Measurements from ENCODE around the gene TCF15.

Gene TCF15, protein sequence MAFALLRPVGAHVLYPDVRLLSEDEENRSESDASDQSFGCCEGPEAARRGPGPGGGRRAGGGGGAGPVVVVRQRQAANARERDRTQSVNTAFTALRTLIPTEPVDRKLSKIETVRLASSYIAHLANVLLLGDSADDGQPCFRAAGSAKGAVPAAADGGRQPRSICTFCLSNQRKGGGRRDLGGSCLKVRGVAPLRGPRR

DNA sequence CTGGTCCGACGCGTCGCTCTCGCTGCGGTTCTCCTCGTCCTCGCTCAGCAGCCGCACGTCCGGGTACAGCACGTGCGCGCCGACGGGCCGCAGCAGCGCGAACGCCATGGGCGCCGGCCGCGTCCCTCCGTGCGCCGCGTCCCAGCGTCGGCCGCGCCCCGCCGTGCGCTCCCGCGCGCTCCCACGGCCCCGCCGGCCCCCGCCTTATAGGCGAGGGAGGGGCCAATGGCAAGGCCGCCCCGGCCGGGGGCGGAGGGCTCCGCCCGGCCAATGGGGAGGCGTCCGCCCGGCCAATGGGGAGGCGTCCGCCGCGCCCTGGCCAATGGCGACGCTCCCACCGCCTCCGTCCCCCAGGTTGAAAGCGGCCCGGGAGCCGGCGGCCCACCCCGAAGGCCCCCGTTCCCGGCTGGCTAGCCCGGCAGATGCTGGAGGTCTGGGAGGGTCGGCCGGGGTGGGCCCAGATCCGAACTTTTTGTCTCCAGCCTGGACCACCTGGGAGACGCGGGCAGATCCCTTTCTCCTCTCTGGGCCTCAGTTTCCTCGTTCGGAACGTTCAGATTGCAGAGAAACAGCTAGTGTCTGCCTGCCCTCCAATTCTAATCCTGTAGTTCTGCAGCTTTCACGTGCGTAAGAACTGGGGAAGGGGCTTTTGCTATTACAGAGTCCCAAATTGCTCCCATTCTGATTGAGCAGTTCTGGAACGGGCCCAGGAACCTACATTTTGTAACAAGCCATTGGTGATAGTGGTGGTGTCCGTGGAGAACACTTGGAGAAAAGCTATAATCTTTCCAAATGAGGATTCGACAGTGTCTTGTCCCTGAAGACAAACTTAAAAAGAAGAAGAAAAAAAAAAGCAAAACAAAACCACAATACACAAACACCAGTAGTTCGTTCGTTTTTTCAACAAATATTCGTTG, at the start of gene TCF15:
TCF15 (minus strand) TSS at position 180 of the 917 bp plus-strand sequence; CDS start at position 108, 72 bp downstream.
- DNase-seq, result no peak

DNA sequence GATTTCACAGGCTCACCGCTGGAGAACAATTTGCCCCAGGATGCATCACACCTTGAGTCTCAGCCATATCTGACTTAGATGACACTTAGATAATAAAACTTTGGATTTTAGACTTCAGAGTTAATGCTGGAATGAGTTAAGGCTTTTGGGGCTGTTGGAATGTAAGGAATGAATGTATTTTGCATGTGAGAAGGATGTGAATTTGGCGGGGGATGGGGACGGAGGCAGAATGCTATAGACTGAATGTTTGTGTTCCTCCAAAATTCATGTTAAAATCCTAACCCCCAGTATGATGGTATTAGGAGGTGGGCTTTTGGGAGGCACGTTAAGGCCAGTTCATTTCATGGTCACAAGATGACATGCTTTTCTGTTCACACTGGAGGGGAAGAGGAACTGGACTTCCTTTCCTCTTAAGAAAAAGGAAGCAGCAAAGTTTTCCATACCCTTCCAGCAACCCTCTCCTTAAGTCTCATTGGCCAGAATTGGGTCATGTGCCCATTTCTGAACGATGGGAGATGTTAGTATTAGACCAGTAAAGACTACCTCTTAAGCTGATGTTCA, 48.7 kb upstream of the TCF15 start:
- DNase-seq, result no peak

DNA sequence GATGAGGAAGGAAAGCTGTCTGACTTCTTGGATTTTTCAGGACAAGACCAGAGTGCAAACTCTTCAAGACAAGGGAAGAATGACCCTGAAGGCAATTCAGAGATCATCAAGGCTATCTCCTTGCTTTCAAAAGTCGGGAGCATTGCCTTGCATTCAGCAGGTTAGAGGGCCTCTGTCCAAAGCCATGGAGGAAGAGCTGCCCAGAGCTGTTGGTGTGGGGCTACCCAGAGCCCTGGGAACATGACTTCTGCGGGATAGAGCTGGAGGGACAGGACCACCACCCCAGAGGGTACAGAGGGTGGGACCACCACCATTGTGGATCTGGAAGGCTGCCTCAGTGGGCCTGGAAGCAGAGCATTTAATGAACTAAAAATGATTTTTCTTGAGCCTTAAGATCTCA, 48.1 kb upstream of the TCF15 start:
- no peak for DNase-seq

DNA sequence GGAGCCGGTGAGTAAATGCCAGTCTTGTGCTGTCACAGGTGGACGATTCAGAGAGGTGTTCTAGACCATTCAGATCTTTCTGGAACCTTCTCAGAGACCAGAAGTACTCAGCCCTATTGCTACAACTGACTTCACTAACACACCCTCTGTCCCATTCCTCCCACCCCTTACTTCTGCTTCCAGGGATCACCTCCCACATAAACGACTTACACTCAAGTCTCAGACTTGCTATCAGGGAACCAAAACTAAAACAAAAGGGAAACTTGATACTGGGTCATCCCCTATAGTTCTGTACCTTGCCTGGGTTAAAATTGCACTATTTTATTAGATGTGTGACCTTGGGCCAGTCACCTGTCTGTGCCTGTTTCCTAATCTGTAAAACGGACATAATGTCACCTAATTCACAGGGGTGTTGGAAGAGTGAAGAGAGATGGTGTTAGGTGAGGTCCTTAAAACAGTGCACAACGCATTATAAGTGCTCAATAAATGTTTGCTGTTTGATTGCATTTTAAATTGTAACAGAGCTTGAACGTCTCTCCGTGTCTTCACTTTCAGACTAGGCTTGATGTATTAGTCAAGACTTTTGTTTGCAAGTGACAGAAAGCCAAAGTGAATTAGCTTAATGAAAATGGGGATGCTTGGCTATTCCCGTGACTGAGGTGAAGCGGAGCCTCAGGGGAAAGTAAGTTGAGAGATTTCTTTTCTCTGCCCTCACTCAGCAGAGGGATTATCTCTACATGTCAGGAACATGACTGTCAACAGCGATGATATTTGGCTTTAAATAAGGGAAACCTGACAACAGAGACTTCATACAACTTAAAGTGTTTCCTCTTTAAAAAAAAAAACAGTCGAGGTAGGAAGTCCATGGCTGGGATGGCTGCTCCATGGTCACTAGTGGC, 45.9 kb upstream of the TCF15 start:
- DNase-seq, result no peak

DNA sequence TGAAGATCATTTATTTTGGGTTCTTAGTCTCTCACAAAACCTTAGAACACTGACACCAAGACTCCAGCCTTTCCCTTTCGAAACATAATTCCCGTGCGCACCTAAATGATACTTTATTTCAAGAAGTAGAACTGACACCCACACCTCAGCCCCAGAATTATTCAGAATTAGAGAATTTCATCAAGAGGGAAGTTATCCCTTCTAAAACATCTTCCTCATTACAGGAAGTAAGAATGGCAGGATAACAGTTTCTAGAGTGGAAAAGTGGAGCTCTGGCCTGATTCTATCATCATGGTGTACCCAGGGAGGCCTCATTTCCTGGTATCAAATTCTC, 44.3 kb upstream of the TCF15 start:
- no peak for DNase-seq

DNA sequence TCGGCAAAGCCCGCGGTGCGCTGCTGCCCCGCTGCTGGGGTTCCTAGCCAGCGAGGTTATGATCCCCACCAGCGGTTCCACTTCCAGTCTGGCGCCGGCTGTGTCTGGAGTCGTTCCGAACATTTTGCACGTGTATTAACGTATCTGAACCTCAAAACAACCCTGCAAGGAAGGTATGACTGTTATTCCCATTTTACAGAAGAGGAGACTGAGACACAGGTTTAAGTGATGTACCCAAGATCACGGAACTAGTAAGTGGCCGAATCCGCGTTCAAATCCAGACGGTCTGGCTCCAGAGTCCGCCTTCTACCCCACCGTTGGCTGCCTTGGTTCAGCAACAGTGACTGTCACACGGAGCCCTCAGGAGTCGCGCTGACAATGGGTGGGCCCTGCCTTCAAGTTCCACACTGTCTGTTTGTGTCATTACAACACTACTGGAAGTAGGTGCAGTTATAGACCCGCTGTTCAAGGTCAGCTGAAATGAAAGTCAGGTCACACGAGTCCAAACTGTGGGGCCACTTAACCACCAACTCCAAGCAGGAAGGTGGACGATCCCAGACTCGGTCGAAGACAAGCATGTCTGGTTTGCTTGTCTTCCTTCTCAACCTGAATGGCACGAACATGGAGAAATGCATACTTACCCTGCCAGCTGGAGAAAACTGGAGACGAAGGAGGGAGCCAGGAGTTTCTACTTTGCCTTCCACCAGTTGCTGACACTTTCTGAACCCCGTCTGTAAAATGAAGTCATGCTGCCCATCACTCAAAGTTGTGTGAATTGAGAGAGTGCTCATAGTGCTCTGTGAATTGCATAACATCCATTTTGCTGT, 43.7 kb upstream of the TCF15 start:
- DNase-seq, result no peak

DNA sequence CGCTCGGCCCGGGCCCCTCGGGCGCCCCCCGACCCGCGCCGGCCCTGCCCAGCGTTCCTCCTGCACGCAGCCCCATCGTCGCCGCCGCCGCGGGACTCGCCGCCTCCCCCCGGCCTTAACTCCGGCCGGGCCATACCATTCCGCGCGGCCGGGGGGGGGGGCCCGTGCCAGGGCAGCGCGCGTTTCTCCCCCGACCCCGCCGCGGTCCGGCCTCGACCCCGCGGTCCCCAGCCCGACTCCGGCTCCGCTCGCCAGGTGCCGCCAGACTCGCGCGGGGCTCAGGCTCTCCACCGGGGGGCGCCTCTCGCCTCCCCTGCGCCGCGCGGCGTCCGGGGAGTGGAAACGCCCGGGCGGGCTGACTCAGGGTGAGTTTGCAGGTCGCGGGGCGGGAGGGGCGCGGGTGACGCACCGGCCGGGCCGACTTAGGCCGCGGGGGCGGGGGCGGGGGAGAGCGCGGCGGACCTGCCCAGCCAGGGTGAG, 43.0 kb upstream of the TCF15 start, which contains the start of gene SRXN1:
SRXN1 (minus strand) TSS at position 91 of the 480 bp plus-strand sequence; CDS start at position 76, 15 bp downstream.
- peak; percentile 62 to 84 for DNase-seq

DNA sequence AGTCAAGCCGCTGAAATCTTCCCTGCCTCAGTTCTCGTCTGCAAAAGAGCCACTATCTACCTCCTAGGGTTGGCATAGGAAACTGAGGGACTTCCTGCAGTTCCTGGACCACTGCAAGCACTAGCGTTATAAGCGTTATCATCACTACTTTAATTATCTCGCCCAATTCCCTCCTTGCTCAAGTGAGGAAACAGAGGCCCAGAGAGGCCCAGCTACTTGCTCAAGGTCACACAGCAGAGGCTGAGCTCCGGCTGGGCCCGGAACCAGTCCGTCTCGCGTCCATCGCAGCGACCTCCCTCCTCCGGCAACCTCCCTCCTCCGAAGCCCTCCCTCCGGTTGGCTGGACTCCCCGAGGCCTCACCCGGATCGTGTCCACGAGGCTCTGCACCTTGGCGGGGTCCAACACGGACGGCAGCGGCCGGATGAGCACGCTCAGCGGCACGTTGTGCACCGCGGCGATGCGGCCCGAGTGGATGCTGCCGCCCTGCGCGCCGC, 42.6 kb upstream of the TCF15 start:
- DNase-seq, result no peak

DNA sequence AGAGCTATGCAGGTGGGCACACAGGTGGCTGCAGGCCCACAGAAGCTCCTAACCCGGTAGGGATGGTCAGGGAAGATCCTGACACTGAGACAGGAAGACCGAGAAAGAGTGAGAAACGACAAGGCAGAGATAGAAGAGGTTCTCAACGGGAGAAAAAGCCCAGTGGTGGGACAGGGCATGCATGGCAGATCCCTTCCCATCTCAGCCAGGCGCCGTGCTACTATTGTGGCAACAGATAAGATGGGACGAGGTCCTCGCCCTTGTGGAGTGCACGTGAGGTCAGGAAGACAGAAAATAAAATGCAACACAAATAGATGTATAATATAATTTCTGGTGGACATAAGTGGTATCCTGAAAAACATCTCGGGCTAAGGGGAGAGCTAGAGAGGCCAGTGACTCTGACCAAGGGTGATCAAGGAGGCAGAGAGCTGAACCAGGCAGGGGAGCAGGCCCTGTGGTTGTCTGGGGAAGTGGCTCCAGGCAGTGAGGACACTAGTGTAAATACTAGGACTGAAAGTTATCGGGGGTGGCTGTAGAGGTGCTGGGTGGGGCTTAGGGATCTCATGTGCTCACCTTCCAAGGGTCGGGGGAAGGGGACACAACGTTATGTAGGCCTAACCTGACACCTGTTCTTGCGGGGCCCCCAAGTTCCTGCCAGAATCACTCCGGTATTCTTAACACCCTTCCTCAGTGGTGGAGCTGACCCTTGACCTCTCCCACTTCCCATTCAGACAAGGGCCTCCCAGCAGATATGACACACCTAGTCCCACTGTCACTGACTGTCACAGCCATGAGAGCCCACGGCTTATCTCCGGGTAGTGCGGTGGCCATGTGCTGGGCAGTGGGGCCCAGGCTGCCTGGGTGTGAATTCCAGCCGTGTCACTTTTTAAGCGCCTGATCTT, 41.9 kb upstream of the TCF15 start:
- no peak for DNase-seq

DNA sequence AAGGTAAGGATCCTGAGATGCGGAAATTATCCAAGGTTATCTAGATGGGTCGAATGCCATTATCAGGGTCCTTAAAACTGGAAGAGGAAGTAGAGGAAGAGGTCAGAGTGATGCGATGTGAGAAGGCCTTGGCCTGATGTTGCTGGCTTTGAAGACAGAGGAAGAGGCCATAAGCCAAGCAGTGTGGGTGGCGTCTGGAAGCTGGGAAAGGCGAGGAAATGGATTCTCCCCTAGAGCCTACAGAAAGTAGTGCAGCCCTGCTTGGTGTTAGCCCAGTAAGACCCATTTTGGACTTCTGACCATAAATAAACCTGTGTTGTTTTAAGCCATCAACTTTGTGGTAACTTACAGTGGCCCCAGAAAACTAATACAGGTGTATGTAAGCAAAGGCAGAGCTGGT, 40.8 kb upstream of the TCF15 start:
- DNase-seq, result no peak

DNA sequence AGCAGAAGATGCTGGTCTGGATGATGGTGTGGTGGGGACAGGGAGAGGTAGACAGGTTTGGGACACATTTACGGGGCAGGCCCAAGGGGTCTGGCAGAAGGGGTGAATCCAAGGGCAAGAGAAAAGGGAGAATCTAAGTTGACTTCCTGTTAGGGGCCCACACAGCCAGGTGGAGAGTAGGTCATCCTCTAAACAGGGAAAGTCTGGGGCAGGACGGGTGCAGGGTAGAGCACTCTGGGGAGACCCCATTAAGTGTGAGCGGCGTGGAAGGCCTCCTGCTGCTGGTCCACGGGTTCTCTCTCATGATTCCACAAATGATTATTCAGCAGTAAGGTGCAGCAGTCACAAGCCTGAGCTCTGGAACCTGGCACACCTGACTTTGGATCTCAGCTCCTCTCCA, 40.2 kb upstream of the TCF15 start:
- DNase-seq, result no peak

DNA sequence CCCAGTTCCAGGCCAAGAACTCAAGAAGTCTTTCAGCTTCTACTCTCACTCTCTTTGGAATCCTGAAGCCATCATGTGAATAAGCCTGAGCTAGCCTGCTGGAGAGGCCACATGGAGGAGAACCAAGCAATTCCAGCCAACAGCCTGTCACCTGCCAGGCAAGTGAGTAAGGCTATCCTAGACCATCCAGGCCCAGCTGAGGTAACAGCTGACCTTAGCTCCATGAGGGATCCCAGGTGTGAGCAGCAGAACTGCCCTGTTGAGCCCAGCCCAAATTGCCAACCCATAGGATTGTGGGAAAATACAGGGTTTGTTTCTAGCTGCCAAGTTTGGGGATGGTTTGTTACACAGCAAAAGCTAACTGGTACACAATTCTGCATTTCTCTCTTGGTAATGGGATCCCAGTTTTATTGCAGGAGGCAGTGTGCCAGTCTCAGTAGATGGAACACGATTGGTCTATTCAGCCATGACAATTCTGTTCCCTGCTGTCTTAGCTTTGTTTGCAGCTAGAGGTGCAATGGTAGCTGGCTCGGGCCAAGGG, 37.4 kb upstream of the TCF15 start:
- no peak for DNase-seq

DNA sequence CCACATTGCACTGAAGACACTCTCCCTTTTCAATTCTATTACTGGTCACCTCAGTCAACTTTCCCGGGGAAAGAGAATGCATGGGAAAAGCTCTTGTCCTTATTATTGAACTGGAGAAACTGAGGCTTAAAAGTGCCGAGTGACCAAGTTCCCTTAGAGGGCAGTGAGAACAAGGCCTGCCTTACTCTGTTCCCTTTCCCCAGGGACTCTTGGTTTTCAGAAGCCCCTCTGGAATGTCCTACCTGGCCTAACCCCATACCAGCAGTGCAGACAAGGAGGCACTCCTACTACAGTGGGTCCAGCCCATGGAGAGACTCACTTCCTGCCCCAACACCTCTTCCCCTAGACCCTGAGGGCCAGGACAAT, 36.7 kb upstream of the TCF15 start:
- DNase-seq, result no peak

DNA sequence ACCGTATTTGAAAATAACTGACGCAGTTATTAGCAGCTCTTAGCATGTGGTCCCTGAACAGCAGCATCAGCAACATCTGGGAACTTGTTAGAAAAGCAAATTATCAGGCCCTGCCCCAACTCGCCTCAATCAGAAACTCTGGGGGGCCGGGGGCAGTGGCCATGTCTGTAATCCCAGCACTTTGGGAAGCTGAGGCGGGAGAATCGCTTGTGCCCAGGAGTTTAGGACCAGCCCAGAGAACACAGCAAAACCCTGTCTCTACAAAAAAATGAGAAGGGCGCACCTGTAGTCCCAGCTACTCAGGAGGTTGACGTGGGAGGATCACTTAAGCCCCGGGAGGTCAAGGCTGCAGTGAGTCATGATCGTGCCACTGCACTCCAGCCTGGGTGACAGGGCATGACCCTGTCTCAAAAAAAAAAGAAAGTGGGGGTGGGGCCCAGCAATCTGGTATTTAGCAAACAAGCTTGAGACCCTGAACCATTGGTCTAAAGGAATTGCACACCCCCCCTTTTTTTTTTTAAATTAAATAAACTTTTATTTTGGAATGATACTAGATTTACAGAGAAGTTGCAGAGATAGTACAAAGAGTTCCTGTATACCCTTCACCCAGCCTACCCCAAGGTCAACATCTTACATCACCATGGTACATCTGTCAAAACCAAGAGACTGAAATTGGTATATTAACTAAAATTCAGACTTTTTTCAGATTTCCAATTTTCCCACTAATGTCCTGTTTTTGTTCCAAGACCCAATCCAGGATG, 36.2 kb upstream of the TCF15 start:
- DNase-seq, result no peak

DNA sequence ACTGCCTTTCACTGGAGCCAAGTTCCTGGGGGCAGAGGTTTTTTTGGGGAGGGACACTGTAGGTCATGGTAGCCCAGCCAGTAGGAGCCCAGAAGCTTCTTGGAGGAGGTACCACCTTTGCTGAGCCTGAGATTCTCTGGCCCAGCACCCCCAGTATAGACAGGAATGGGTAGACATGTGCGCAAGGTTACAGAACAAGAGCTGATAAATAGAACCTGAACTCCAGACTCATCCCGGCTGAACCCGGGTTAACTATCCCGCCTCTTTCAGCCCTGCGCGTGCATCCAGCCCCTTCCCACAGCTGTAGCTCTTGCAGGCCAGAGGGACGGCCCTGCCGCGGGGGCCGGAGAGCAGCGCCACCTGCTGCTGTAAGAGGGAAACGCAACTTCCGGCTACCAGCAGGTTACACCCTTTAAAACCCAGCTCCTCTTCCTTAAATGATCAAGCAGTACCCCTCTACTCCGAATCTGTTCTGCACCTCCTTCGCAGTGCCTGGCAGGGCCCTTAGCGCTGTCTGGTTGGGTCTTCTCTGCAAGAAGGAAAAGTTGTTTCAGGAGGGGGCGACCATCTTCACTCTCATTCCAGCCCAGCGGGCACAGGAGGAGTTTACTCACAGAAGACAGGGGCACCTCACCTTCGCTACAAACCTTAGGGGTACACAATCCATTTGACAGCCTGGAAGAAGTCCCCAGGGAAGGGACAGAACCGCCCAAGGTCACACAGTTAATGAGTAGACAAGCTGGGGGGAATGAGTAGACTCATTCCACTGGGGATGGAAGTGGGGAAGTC, 35.4 kb upstream of the TCF15 start:
- peak; percentile 48 to 68 for DNase-seq

DNA sequence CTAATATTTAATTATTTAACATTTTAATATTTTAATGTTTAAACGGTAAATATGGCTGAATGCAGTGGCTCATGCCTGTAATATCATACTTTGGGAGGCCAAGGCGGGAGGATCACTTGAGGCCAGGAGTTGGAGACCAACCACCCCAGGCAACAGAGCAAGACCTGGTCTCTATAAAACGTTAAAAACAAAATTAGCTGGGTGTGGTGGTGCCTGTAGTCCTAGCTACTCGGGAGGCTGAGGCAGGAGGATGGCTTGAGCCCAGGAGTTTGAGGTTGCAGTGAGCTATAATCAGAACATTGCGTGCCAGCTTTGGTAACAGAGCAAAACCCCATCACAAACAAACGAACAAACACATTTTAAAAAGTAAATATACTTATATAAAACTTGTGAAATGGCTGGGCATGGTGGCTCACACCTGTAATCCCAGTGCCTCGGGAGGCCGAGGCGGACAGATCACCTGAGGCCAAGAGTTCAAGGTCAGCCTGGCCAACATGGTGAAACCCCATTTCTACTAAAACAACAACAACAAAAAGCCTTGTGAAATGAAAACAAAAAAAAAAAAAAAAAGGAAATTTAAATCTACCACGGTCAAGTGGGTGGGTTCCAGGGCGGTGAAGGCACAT, 34.7 kb upstream of the TCF15 start:
- no peak for DNase-seq

DNA sequence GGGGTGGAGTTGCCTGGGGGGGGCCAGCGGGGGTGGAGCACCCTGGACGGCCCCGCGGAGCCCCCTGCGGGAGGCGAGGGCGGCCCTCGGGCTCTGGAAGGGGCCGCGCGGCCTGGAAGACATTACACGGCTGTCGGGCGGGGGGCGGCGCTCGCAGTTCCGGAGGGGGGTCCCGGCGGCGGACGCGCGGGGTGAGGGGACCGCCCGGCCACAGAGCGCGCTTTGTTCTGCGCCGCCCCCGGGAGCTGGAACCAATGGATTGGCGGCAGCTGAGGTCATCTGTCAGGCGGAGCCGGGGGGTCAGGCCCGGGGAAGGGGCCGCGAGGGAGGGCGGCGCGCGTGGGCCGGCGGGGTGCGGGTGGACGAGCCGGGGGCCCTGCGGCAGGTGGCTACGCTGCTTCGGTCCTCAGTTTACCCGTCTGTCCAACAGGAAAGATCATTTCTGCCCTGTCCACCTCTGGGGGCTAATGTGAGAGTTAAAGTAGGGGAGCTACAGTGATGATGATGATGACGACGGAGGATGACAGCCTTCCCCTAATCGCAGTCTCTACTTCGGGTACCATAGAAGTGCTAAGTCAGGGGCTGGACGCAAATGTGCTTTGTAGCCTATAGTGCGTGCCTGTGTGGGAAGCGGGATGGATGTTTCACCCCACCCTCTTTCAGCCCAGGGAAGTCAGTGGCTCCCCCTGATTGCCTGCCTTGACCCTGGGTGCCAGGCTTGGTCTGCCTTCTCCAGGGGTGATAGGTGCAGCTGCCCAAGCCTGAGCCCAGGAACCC, 32.5 kb upstream of the TCF15 start:
- DNase-seq, result no peak
